Mononuclear cell (primary cell): ENCODE data around the gene DOCK3. TPM values are rescaled to one million over a fixed set of nuclear protein-coding genes. Genes with fewer than 3 reads are reported as not detected.

Experiments
- total RNA-seq: library from RNA; depleted of rRNA; stranded (reverse); fragments of >200 nt; gene quantifications from one replicate; pipeline ENCODE4 v1.2.3, GENCODE V29; 2012

DOCK3 gene
- total RNA-seq, 1 donor: 1.0 TPM

Other genes with a start within 250 kb of the DOCK3 start
- gene CACNA2D2, start 171.3 kb upstream of the DOCK3 start, total RNA-seq: 1.5 TPM
- gene C3orf18, start 107.2 kb upstream of the DOCK3 start, total RNA-seq: 3.7 TPM
- 3.0 TPM for gene HEMK1, start 105.4 kb upstream of the DOCK3 start, total RNA-seq
- 1.2 TPM for gene CISH, start 63.2 kb upstream of the DOCK3 start, total RNA-seq
- gene MAPKAPK3, start 57.8 kb upstream of the DOCK3 start, total RNA-seq: 70.8 TPM